Stimulated activated naive CD4-positive, alpha-beta T cell (primary cell): ENCODE measurements around the gene FAM181A.

Experiments
- DNase-seq, 6 experiments: peaks; one replicate each; lab custom pipeline; 2025; lab: John Stamatoyannopoulos, UW

FAM181A gene

GRCh38 chr14:93950948-93951634 lies 23.9 kb downstream of the FAM181A start:
- DNase-seq = no peak

- DNase-seq = no peak
These were observed 24.7 kb downstream of the FAM181A start for GRCh38 chr14:93951635-93952540.

- DNase-seq = no peak
These were observed 25.7 kb downstream of the FAM181A start for GRCh38 chr14:93952829-93953228.

- DNase-seq = no peak
These were observed 26.1 kb downstream of the FAM181A start for GRCh38 chr14:93953263-93953662.

GRCh38 chr14:93953739-93954515 lies 26.8 kb downstream of the FAM181A start:
- DNase-seq = no peak

- DNase-seq = no peak
These were observed 27.3 kb downstream of the FAM181A start for GRCh38 chr14:93954516-93954830.

GRCh38 chr14:93954900-93955849 lies 28.0 kb downstream of the FAM181A start:
- peak in 1 of 6 experiments; percentile 6 for DNase-seq

GRCh38 chr14:93955850-93956481 lies 28.8 kb downstream of the FAM181A start:
- no peak for DNase-seq

GRCh38 chr14:93956514-93957332 lies 29.6 kb downstream of the FAM181A start:
- DNase-seq = peak in 1 of 6 experiments; percentile 33

GRCh38 chr14:93957333-93957710 lies 30.2 kb downstream of the FAM181A start:
- DNase-seq = no peak

GRCh38 chr14:93957751-93958566 lies 30.8 kb downstream of the FAM181A start:
- no peak for DNase-seq

GRCh38 chr14:93958567-93959238 lies 31.6 kb downstream of the FAM181A start:
- no peak for DNase-seq

- peak; percentile 55 to 77 (median 71) for DNase-seq
These were observed 32.3 kb downstream of the FAM181A start for GRCh38 chr14:93959239-93960107.

GRCh38 chr14:93960108-93960475 lies 32.9 kb downstream of the FAM181A start:
- DNase-seq = peak in 1 of 6 experiments; percentile 9

- no peak for DNase-seq
These were observed 33.8 kb downstream of the FAM181A start for GRCh38 chr14:93960774-93961438.

- no peak for DNase-seq
These were observed 34.5 kb downstream of the FAM181A start for GRCh38 chr14:93961620-93962019.
